K562 (cell line): ENCODE measurements around the gene KLHL22. TPM values are rescaled to one million over a fixed set of nuclear protein-coding genes. Genes with fewer than 3 reads are reported as not detected.

Source experiments
- CBFA2T3 ChIP-seq: fragments of 450-650 bp; IDR thresholded peaks from 2 replicates; pipeline ENCODE4 v1.6.1; 2017
- CBX1 ChIP-seq: sonication (generic); IDR thresholded peaks from 2 replicates; pipeline ENCODE4 v1.6.1; 2016; ENCODE audit warnings: antibody characterized with exemption, low read depth, mild to moderate bottlenecking
- HDAC3 ChIP-seq: fragments of 450-650 bp; IDR thresholded peaks from 2 replicates; pipeline ENCODE4 v1.6.1; 2018; ENCODE audit warnings: borderline replicate concordance, mild to moderate bottlenecking, moderate library complexity; ENCODE audit not compliant: partially characterized antibody
- HNRNPK ChIP-seq: fragments of 200-400 bp; formaldehyde crosslinking; IDR thresholded peaks from one replicate; pipeline ENCODE4 v1.6.1; 2018; ENCODE audit warnings: mild to moderate bottlenecking, low read depth, low read length; ENCODE audit not compliant: poor library complexity, severe bottlenecking
- NBN ChIP-seq: fragments of 450-650 bp; IDR thresholded peaks from 2 replicates; pipeline ENCODE4 v1.6.1; 2016; ENCODE audit warnings: low read depth, mild to moderate bottlenecking
- NFE2L1 ChIP-seq: fragments of 450-650 bp; IDR thresholded peaks from 2 replicates; pipeline ENCODE4 v1.6.1; 2016; ENCODE audit warnings: missing genetic modification characterization, low read depth, mild to moderate bottlenecking, missing compliant biosample characterization, moderate library complexity, borderline replicate concordance
- NR4A1 ChIP-seq, 2 experiments: fragments of 250-450 bp in 1 of 2; fragments of 450-650 bp in 1 of 2; sonication (Bioruptor Pico) in 1 of 2; IDR thresholded peaks; 2 replicates each; pipeline versions ENCODE4 v1.4.0 to v1.6.1; 2016 to 2020; ENCODE audit warnings: mild to moderate bottlenecking in 2 of 2, missing compliant biosample characterization in 1 of 2, missing genetic modification characterization in 1 of 2, moderate library complexity in 1 of 2
- ZNF23 ChIP-seq: fragments of 250-450 bp; sonication (Bioruptor Pico); IDR thresholded peaks from 2 replicates; pipeline ENCODE4 v1.4.0; 2020; ENCODE audit warnings: mild to moderate bottlenecking
- ZNF785 ChIP-seq: fragments of 250-450 bp; sonication (Bioruptor Pico); IDR thresholded peaks from 2 replicates; pipeline ENCODE4 v1.4.0; 2020; ENCODE audit warnings: mild to moderate bottlenecking
- polyA plus RNA-seq, 8 experiments: library from polyadenylated mRNA; depleted of rRNA in 4 of 8; stranded (reverse) in 5 of 8; unstranded in 3 of 8; fragments of >200 nt; fragmentation: Nextera tagmentation in 2 of 8; fragmentation: Illumina TruSeq in 1 of 8; extraction: Ambion mirVana in 2 of 8; extraction: Trizol in 1 of 8; gene quantifications; 2 replicates each; pipeline versions ENCODE4 v1.2.1 to v1.2.3, GENCODE V29; 2011 to 2014; ENCODE audit warnings: inconsistent platforms in 1 of 8, missing spikeins in 1 of 8
- total RNA-seq, 7 experiments: library from RNA; depleted of rRNA in 6 of 7; stranded (reverse); fragments of >200 nt in 6 of 7; fragmentation: Illumina TruSeq in 2 of 7; extraction: Trizol in 2 of 7; gene quantifications; 2 replicates each; pipeline versions ENCODE4 v1.2.1 to v1.2.3, GENCODE V29; 2011 to 2021; ENCODE audit warnings: low replicate concordance in 1 of 7
- TF ChIP-seq, protein P1 (sequence below), 3 experiments: IDR thresholded peaks in 2 of 3; conservative IDR thresholded peaks in 1 of 3; 2 replicates each; pipeline ENCODE4 v1.5.1; 2011 to 2012; ENCODE audit warnings: low read length in 3 of 3, mild to moderate bottlenecking in 3 of 3, control low read depth in 2 of 3, improper control_type of control experiment in 1 of 3, inconsistent platforms in 1 of 3, low read depth in 1 of 3, mixed read lengths in 1 of 3, moderate library complexity in 1 of 3; ENCODE audit not compliant: insufficient read depth in 2 of 3
- TF ChIP-seq, protein P2 (sequence below), 2 experiments: fragments of 150-350 bp in 1 of 2; IDR thresholded peaks; 2 replicates each; pipeline ENCODE4 v1.6.1; 2012 to 2016; ENCODE audit warnings: low read depth in 2 of 2, low read length in 2 of 2, mild to moderate bottlenecking in 1 of 2, moderate library complexity in 1 of 2
- TF ChIP-seq, protein P3 (sequence below): fragments of 450-650 bp; IDR thresholded peaks from 2 replicates; pipeline ENCODE4 v1.6.1; 2016; ENCODE audit warnings: low read depth

The KLHL22 gene
- total and polyA plus RNA-seq, 9 of the 15 experiments (the other 6 are each of a cell fraction or from before 2014, with no cell fraction given): 1.3 to 25.6 (median 15.2) TPM

DNA sequence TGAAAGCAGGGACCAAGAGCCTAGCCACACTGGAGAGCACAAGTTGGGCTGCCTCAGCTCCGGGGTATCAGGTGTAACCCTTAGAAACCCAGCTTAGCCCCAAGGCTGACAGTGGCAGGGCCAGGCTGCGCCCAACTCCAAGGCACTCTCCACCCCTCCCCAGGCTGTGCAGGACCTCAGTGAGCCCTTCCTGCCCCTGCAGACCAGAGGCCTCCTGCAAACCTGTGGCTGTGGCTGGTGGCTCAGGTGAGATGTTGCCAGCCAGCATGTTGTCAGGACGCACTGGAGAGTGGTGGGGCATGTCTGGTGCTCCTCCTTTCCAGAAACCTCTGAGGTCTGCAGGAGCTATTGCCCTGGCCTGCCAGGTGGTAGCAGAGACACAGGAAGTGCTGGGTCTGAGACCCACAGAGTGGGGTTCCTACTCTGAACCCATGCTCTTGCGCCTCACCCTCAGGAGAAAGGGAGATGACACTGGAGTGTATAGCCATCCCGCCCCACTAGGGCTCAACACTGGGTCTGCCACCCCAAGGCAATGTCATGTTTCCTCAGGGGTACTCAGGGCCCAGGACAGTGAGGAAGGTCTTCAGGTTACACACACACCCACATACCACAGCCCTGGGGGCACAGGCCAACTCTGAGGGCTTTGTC, 55.5 kb downstream of the KLHL22 start (continued):
- TF ChIP-seq, protein P1, sequence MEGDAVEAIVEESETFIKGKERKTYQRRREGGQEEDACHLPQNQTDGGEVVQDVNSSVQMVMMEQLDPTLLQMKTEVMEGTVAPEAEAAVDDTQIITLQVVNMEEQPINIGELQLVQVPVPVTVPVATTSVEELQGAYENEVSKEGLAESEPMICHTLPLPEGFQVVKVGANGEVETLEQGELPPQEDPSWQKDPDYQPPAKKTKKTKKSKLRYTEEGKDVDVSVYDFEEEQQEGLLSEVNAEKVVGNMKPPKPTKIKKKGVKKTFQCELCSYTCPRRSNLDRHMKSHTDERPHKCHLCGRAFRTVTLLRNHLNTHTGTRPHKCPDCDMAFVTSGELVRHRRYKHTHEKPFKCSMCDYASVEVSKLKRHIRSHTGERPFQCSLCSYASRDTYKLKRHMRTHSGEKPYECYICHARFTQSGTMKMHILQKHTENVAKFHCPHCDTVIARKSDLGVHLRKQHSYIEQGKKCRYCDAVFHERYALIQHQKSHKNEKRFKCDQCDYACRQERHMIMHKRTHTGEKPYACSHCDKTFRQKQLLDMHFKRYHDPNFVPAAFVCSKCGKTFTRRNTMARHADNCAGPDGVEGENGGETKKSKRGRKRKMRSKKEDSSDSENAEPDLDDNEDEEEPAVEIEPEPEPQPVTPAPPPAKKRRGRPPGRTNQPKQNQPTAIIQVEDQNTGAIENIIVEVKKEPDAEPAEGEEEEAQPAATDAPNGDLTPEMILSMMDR (IDR thresholded peaks at IDR 0.05 in 2 of 3, conservative IDR thresholded peaks at IDR 0.05 in 1 of 3; ENCODE audit: insufficient read depth in 2 of 3, low read depth in 1 of 3, low read length in 3 of 3): no peak
- TF ChIP-seq, protein P2, sequence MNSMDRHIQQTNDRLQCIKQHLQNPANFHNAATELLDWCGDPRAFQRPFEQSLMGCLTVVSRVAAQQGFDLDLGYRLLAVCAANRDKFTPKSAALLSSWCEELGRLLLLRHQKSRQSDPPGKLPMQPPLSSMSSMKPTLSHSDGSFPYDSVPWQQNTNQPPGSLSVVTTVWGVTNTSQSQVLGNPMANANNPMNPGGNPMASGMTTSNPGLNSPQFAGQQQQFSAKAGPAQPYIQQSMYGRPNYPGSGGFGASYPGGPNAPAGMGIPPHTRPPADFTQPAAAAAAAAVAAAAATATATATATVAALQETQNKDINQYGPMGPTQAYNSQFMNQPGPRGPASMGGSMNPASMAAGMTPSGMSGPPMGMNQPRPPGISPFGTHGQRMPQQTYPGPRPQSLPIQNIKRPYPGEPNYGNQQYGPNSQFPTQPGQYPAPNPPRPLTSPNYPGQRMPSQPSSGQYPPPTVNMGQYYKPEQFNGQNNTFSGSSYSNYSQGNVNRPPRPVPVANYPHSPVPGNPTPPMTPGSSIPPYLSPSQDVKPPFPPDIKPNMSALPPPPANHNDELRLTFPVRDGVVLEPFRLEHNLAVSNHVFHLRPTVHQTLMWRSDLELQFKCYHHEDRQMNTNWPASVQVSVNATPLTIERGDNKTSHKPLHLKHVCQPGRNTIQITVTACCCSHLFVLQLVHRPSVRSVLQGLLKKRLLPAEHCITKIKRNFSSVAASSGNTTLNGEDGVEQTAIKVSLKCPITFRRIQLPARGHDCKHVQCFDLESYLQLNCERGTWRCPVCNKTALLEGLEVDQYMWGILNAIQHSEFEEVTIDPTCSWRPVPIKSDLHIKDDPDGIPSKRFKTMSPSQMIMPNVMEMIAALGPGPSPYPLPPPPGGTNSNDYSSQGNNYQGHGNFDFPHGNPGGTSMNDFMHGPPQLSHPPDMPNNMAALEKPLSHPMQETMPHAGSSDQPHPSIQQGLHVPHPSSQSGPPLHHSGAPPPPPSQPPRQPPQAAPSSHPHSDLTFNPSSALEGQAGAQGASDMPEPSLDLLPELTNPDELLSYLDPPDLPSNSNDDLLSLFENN (IDR thresholded peaks at IDR 0.05; ENCODE audit: low read depth in 2 of 2, low read length in 2 of 2): no peak
- TF ChIP-seq CBFA2T3 (no peak), ZNF23 (no peak), NR4A1 (CRISPR knock-in tag; IDR thresholded peaks at IDR 0.05) (no peak), NR4A1 (tag; IDR thresholded peaks at IDR 0.05) (no peak), HDAC3 (no peak), ZNF785 (CRISPR knock-in tag) (no peak), NBN (no peak), HNRNPK (no peak), NFE2L1 (tag) (no peak), CBX1 (no peak)
- TF ChIP-seq, protein P3, sequence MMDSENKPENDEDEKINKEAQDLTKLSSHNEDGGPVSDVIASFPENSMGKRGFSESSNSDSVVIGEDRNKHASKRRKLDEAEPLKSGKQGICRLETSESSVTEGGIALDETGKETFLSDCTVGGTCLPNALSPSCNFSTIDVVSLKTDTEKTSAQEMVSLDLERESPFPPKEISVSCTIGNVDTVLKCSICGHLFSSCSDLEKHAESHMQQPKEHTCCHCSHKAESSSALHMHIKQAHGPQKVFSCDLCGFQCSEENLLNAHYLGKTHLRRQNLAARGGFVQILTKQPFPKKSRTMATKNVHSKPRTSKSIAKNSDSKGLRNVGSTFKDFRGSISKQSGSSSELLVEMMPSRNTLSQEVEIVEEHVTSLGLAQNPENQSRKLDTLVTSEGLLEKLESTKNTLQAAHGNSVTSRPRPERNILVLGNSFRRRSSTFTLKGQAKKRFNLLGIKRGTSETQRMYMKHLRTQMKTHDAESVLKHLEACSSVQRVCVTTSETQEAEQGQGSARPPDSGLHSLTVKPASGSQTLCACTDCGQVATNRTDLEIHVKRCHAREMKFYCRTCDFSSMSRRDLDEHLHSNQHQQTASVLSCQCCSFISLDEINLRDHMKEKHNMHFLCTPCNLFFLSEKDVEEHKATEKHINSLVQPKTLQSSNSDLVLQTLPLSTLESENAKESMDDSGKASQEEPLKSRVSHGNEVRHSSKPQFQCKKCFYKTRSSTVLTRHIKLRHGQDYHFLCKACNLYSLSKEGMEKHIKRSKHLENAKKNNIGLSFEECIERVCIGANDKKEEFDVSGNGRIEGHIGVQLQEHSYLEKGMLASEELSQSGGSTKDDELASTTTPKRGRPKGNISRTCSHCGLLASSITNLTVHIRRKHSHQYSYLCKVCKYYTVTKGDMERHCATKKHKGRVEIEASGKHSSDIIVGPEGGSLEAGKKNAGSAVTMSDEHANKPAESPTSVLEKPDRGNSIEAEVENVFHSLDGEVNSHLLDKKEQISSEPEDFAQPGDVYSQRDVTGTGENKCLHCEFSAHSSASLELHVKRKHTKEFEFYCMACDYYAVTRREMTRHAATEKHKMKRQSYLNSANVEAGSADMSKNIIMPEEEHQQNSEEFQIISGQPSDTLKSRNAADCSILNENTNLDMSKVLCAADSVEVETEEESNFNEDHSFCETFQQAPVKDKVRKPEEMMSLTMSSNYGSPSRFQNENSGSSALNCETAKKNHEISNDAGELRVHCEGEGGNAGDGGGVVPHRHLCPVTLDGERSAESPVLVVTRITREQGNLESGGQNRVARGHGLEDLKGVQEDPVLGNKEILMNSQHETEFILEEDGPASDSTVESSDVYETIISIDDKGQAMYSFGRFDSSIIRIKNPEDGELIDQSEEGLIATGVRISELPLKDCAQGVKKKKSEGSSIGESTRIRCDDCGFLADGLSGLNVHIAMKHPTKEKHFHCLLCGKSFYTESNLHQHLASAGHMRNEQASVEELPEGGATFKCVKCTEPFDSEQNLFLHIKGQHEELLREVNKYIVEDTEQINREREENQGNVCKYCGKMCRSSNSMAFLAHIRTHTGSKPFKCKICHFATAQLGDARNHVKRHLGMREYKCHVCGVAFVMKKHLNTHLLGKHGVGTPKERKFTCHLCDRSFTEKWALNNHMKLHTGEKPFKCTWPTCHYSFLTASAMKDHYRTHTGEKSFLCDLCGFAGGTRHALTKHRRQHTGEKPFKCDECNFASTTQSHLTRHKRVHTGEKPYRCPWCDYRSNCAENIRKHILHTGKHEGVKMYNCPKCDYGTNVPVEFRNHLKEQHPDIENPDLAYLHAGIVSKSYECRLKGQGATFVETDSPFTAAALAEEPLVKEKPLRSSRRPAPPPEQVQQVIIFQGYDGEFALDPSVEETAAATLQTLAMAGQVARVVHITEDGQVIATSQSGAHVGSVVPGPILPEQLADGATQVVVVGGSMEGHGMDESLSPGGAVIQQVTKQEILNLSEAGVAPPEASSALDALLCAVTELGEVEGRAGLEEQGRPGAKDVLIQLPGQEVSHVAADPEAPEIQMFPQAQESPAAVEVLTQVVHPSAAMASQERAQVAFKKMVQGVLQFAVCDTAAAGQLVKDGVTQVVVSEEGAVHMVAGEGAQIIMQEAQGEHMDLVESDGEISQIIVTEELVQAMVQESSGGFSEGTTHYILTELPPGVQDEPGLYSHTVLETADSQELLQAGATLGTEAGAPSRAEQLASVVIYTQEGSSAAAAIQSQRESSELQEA: no peak
